Measurements from ENCODE around the gene PBRM1. TPM values are rescaled to one million over a fixed set of nuclear protein-coding genes. Genes with fewer than 3 reads are reported as not detected.

PBRM1 gene
- total and polyA plus RNA-seq, 7 experiments from 2014 or later = 58.4 to 109 (median 76.9) TPM

DNA sequence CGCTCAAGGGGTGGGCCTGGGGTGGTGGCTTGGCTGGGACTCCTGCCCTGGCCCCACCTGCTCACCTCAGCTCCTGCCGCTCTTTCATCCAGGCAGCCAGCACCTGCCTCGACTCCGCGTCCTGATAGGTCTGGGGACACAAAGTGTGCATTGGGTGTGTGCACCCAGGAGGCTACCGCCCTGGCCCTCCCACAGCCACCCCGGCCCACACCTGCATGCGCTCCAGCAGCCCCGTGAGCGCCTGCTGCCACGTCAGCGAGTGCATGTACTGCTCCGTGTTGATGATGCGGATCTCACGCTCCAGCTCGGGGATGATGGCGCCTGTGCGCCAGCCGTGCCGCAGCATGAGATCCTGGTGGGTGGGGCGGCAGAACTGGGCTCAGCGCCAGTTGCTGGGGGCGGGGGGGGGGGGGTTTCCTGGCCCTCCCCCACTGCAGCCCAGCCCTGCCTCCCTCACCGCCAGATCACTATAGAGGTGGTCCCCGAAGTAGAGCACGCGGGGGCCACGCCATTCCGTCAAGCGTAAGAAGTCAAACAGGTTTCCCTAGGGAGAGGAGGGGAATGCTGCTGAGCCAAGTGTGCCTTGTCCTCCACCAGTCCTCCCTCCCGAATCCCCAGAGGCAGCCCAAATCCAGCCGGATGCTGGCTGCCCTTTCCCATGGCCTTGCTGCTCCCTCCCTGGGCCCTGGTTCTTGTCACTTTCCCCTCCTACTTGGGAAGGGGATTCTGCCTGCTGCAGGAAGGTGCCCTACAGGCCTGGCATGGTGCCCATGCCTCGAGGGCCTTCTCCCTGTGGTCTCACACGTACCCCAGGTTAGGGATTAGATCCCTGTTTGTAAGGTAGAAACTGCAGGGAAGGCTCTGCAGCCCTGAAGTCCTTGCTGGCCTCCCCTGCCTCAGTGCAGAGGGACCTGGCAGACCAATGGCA, 160.7 kb downstream of the PBRM1 start:
- DNase-seq = no peak
- H3K4me3 Mint-ChIP-seq = no peak overlapping the region
- intact Hi-C loops (cut with micrococcal nuclease) = no loop called here
- H3K9me3 Mint-ChIP-seq = no peaks in the 10 kb centered on the region
- Histone ChIP-seq H3K36me3 (ENCODE audit: control insufficient read depth in 2 of 3, insufficient read depth in 3 of 3, low read length in 3 of 3) (no peaks in the 10 kb centered on the region), H3K27me3 (ENCODE audit: control insufficient read depth in 2 of 2, insufficient read depth in 2 of 2, low read length in 2 of 2) (no peaks in the 10 kb centered on the region), H3K4me1 (ENCODE audit: control insufficient read depth in 2 of 2, insufficient read depth in 2 of 2, low read length in 2 of 2) (no peaks in the 10 kb centered on the region), H3K9me3 (ENCODE audit: control insufficient read depth in 2 of 3, low read length in 3 of 3) (no peaks in the 10 kb centered on the region), H3K27ac (ENCODE audit: low read depth, low read length) (no peak overlapping the region), H3K4me3 (ENCODE audit: low read length) (no peak overlapping the region)
- ATAC-seq = no peak
- H3K36me3 Mint-ChIP-seq = peaks cover 0 to 3% (median 0%) of the 10 kb centered on the region in 5 donors
- CTCF ChIA-PET = no interaction called here
- H3K4me1 Mint-ChIP-seq = peaks cover 0 to 2% (median 0%) of the 10 kb centered on the region in 7 donors
- POLR2A ChIA-PET = no interaction called here
- no peaks in the 10 kb centered on the region for H3K27me3 Mint-ChIP-seq
- no peak overlapping the region for H3K27ac Mint-ChIP-seq

DNA sequence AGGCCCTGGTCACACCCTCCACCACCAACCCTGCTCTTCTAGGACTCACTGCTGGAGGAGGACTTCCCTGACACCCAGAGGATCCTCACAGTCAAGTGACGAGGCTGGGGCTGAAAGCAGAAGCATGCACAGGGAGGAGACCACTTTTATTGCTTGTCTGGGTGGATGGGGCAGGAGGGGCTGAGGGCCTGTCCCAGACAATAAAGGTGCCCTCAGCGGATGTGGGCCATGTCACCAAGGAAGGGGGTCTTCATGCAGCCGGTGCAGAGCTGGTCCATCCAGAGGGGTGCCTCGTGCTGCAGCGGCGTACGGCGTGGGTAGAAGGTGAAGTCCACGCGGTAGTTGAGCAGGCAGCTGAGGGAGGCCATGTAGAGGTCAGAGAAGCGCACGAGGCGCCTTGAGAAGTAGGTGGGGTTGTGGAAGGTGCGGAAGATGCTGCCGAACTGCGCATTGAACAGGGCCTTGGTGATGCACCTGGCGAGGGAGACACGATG, 161.4 kb downstream of the PBRM1 start:
- intact Hi-C loops (cut with micrococcal nuclease) = no loop called here
- Mint-ChIP-seq H3K9me3 (no peaks in the 10 kb centered on the region), H3K27ac (no peak overlapping the region), H3K4me3 (no peak overlapping the region), H3K36me3 (peaks cover 0 to 3% (median 0%) of the 10 kb centered on the region in 5 donors), H3K27me3 (no peaks in the 10 kb centered on the region), H3K4me1 (peaks cover 0 to 2% (median 0%) of the 10 kb centered on the region in 7 donors)
- Histone ChIP-seq H3K27me3 (ENCODE audit: control insufficient read depth in 2 of 2, insufficient read depth in 2 of 2, low read length in 2 of 2) (no peaks in the 10 kb centered on the region), H3K4me1 (ENCODE audit: control insufficient read depth in 2 of 2, insufficient read depth in 2 of 2, low read length in 2 of 2) (no peaks in the 10 kb centered on the region), H3K4me3 (ENCODE audit: low read length) (no peak overlapping the region), H3K36me3 (ENCODE audit: control insufficient read depth in 2 of 3, insufficient read depth in 3 of 3, low read length in 3 of 3) (no peaks in the 10 kb centered on the region), H3K27ac (ENCODE audit: low read depth, low read length) (no peak overlapping the region), H3K9me3 (ENCODE audit: control insufficient read depth in 2 of 3, low read length in 3 of 3) (no peaks in the 10 kb centered on the region)
- CTCF ChIA-PET = no interaction called here
- no peak for ATAC-seq
- no peak for DNase-seq
- POLR2A ChIA-PET = no interaction called here

DNA sequence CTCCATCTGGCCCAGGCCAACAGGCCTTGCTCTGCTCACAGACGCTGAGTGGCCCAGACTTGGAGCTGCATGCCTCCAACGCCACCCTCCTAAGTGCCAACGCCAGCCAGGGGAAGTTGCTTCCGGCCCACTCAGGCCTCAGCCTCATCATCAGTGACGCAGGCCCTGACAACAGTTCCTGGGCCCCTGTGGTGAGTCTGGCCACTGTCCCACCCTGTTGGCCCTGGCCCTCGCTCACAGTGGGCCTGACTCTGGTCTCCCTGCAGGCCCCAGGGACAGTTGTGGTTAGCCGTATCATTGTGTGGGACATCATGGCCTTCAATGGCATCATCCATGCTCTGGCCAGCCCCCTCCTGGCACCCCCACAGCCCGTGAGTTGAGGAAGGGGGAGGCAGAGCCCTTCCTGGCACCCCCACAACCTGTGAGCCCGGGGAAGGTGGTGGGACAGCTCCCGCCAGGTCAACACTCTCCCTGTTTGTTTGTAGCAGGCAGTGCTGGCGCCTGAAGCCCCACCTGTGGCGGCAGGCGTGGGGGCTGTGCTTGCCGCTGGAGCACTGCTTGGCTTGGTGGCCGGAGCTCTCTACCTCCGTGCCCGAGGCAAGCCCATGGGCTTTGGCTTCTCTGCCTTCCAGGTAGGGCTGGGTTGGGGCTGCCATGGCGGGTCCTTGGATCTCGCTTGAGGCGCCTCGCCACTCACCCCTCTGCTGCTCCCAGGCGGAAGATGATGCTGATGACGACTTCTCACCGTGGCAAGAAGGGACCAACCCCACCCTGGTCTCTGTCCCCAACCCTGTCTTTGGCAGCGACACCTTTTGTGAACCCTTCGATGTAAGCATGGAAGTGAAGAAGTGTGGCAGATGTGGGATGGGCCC, 162.1 kb downstream of the PBRM1 start:
- POLR2A ChIA-PET = no interaction called here
- no peak overlapping the region for H3K27ac ChIP-seq (ENCODE audit: low read depth, low read length)
- Mint-ChIP-seq H3K9me3 (no peaks in the 10 kb centered on the region), H3K27me3 (no peaks in the 10 kb centered on the region), H3K4me3 (no peak overlapping the region), H3K27ac (no peak overlapping the region), H3K36me3 (peaks cover 0 to 3% (median 0%) of the 10 kb centered on the region in 5 donors), H3K4me1 (peaks cover 0 to 3% (median 0%) of the 10 kb centered on the region in 7 donors)
- H3K4me3 ChIP-seq (ENCODE audit: low read length) = no peak overlapping the region
- no peaks in the 10 kb centered on the region for H3K27me3 ChIP-seq (ENCODE audit: control insufficient read depth in 2 of 2, insufficient read depth in 2 of 2, low read length in 2 of 2)
- no peak for ATAC-seq
- intact Hi-C loops (cut with micrococcal nuclease) = no loop called here
- no peak for DNase-seq
- CTCF ChIA-PET = no interaction called here
- no peaks in the 10 kb centered on the region for H3K36me3 ChIP-seq (ENCODE audit: control insufficient read depth in 2 of 3, insufficient read depth in 3 of 3, low read length in 3 of 3)
- no peaks in the 10 kb centered on the region for H3K9me3 ChIP-seq (ENCODE audit: control insufficient read depth in 2 of 3, low read length in 3 of 3)
- H3K4me1 ChIP-seq (ENCODE audit: control insufficient read depth in 2 of 2, insufficient read depth in 2 of 2, low read length in 2 of 2) = no peaks in the 10 kb centered on the region

- H3K4me1 ChIP-seq (ENCODE audit: control insufficient read depth in 2 of 2, insufficient read depth in 2 of 2, low read length in 2 of 2) = no peaks in the 10 kb centered on the region
- Mint-ChIP-seq H3K27ac (no peak overlapping the region), H3K27me3 (no peaks in the 10 kb centered on the region), H3K4me3 (no peak overlapping the region), H3K9me3 (no peaks in the 10 kb centered on the region), H3K36me3 (peaks cover 0 to 3% (median 0%) of the 10 kb centered on the region in 5 donors), H3K4me1 (peaks cover 0 to 3% (median 0%) of the 10 kb centered on the region in 7 donors)
- no peak overlapping the region for H3K4me3 ChIP-seq (ENCODE audit: low read length)
- no peaks in the 10 kb centered on the region for H3K36me3 ChIP-seq (ENCODE audit: control insufficient read depth in 2 of 3, insufficient read depth in 3 of 3, low read length in 3 of 3)
- ChIA-PET POLR2A (interaction anchor here (0.6 kb wide), 1 partner anchor 477 kb away, joined by 3 read pairs; no protein-coding TSS in a partner anchor), CTCF (no interaction called here)
- no peaks in the 10 kb centered on the region for H3K27me3 ChIP-seq (ENCODE audit: control insufficient read depth in 2 of 2, insufficient read depth in 2 of 2, low read length in 2 of 2)
- H3K9me3 ChIP-seq (ENCODE audit: control insufficient read depth in 2 of 3, low read length in 3 of 3) = no peaks in the 10 kb centered on the region
- intact Hi-C loops (cut with micrococcal nuclease) = no loop called here
- no peak for DNase-seq
- ATAC-seq = no peak
- no peak overlapping the region for H3K27ac ChIP-seq (ENCODE audit: low read depth, low read length)
Observed at GRCh38 chr3:52522651-52523251, 163.0 kb downstream of the PBRM1 start.

DNA sequence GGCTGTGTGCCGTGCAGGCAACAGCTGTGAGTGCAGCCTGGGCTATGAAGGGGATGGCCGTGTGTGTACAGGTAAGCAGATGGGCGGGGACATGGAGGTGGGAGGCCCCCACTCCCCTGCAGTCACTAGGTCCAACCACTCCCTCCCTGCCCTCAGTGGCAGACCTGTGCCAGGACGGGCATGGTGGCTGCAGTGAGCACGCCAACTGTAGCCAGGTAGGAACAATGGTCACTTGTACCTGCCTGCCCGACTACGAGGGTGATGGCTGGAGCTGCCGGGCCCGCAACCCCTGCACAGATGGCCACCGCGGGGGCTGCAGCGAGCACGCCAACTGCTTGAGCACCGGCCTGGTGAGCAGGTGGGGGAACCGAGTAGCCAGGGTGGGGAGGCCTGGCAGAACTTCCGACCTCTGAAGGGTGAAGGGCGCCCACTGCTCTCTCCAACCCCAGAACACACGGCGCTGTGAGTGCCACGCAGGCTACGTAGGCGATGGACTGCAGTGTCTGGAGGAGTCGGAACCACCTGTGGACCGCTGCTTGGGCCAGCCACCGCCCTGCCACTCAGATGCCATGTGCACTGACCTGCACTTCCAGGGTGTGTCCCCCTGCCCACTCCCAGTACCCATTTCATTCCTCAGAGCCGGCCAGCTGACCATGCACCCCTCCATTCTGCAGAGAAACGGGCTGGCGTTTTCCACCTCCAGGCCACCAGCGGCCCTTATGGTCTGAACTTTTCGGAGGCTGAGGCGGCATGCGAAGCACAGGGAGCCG, 163.6 kb downstream of the PBRM1 start:
- POLR2A ChIA-PET = interaction anchor here (0.6 kb wide), 2 partner anchors 214 to 476 kb away, joined by 3 to 4 read pairs; no protein-coding TSS in a partner anchor

GRCh38 chr3:52521488-52521824, 164.3 kb downstream of the PBRM1 start:
- H3K27me3 ChIP-seq (ENCODE audit: control insufficient read depth in 2 of 2, insufficient read depth in 2 of 2, low read length in 2 of 2) = no peaks in the 10 kb centered on the region
- peaks cover 0 to 3% (median 0%) of the 10 kb centered on the region in 7 donors for H3K4me1 Mint-ChIP-seq
- peaks cover 0 to 3% (median 0%) of the 10 kb centered on the region in 5 donors for H3K36me3 Mint-ChIP-seq
- H3K27ac ChIP-seq (ENCODE audit: low read depth, low read length) = no peak overlapping the region
- no peak for ATAC-seq
- no peaks in the 10 kb centered on the region for H3K4me1 ChIP-seq (ENCODE audit: control insufficient read depth in 2 of 2, insufficient read depth in 2 of 2, low read length in 2 of 2)
- no peak for DNase-seq
- H3K36me3 ChIP-seq (ENCODE audit: control insufficient read depth in 2 of 3, insufficient read depth in 3 of 3, low read length in 3 of 3) = no peaks in the 10 kb centered on the region
- H3K4me3 ChIP-seq (ENCODE audit: low read length) = no peak overlapping the region
- H3K27me3 Mint-ChIP-seq = no peaks in the 10 kb centered on the region
- peaks cover 0 to 1% (median 0%) of the 10 kb centered on the region in 11 donors for H3K9me3 Mint-ChIP-seq
- H3K27ac Mint-ChIP-seq = no peak overlapping the region
- ChIA-PET POLR2A (interaction anchor here (0.6 kb wide), 1 partner anchor 213 kb away, joined by 4 read pairs; no protein-coding TSS in a partner anchor), CTCF (no interaction called here)
- no peak overlapping the region for H3K4me3 Mint-ChIP-seq
- intact Hi-C loops (cut with micrococcal nuclease) = no loop called here
- no peaks in the 10 kb centered on the region for H3K9me3 ChIP-seq (ENCODE audit: control insufficient read depth in 2 of 3, low read length in 3 of 3)

More for the DNA sequence above, 163.6 kb downstream of the PBRM1 start:
- CTCF ChIA-PET = no interaction called here
- Histone ChIP-seq H3K27me3 (ENCODE audit: control insufficient read depth in 2 of 2, insufficient read depth in 2 of 2, low read length in 2 of 2) (no peaks in the 10 kb centered on the region), H3K9me3 (ENCODE audit: control insufficient read depth in 2 of 3, low read length in 3 of 3) (no peaks in the 10 kb centered on the region), H3K4me1 (ENCODE audit: control insufficient read depth in 2 of 2, insufficient read depth in 2 of 2, low read length in 2 of 2) (no peaks in the 10 kb centered on the region), H3K36me3 (ENCODE audit: control insufficient read depth in 2 of 3, insufficient read depth in 3 of 3, low read length in 3 of 3) (no peaks in the 10 kb centered on the region), H3K27ac (ENCODE audit: low read depth, low read length) (no peak overlapping the region), H3K4me3 (ENCODE audit: low read length) (no peak overlapping the region)
- Mint-ChIP-seq H3K4me3 (no peak overlapping the region), H3K36me3 (peaks cover 0 to 3% (median 0%) of the 10 kb centered on the region in 5 donors), H3K27me3 (no peaks in the 10 kb centered on the region), H3K9me3 (no peaks in the 10 kb centered on the region), H3K27ac (no peak overlapping the region), H3K4me1 (peaks cover 0 to 3% (median 0%) of the 10 kb centered on the region in 7 donors)
- intact Hi-C loops (cut with micrococcal nuclease) = no loop called here
- DNase-seq = no peak
- no peak for ATAC-seq
